Stomach (tissue), 9 donors: Measurements from ENCODE around the gene EEF1A2. TPM values are rescaled to one million over a fixed set of nuclear protein-coding genes. Genes with fewer than 3 reads are reported as not detected.
A peak's percentile ranks its signal among the peaks of the same experiment; 100 is the strongest.

Experiments used
- DNase-seq, 2 donors: peaks; one replicate each; pipeline versions ENCODE4 v3.0.0 to v3.0.0-alpha.2; 2013 to 2019
- H3K27ac ChIP-seq, 5 donors: fragments of 200-600 bp in 4 of 5; sonication (generic) in 4 of 5; one replicate each; pipeline ENCODE4 v1.5.1; 2013 to 2019; ENCODE audit warnings: mild to moderate bottlenecking in 1 of 5, moderate library complexity in 1 of 5
- H3K27me3 ChIP-seq, 3 donors: fragments of 200-600 bp; sonication (generic); one replicate each; pipeline ENCODE4 v1.5.1; 2017 to 2019; ENCODE audit warnings: mixed run types in 1 of 3
- H3K36me3 ChIP-seq, 4 donors: fragments of 200-600 bp; sonication (generic); 1 replicate in 3 of 4; 2 replicates in 1 of 4; pipeline ENCODE4 v1.5.1; 2016 to 2019
- H3K4me1 ChIP-seq, 4 donors: fragments of 200-600 bp; sonication (generic); one replicate each; pipeline ENCODE4 v1.5.1; 2016 to 2019
- H3K4me3 ChIP-seq, 4 donors: fragments of 200-600 bp; sonication (generic) in 3 of 4; one replicate each; pipeline ENCODE4 v1.5.1; 2016 to 2019; ENCODE audit warnings: mild to moderate bottlenecking in 1 of 4
- H3K9me3 ChIP-seq, 4 donors: fragments of 200-600 bp; sonication (generic); one replicate each; pipeline ENCODE4 v1.5.1; 2016 to 2019
- CTCF ChIP-seq, 7 experiments: fragments of 450-650 bp in 4 of 7; fragments of 200-600 bp in 3 of 7; sonication (generic) in 3 of 7; IDR thresholded peaks; one replicate each; pipeline ENCODE4 v1.5.1; 2016 to 2019; ENCODE audit warnings: antibody characterized with exemption in 7 of 7, control low read depth in 2 of 7, mild to moderate bottlenecking in 1 of 7
- EP300 ChIP-seq: sonication (generic); formaldehyde crosslinking; IDR thresholded peaks from one replicate; pipeline ENCODE4 v1.6.1; 2017; ENCODE audit warnings: antibody characterized with exemption
- POLR2A ChIP-seq, 4 donors: fragments of 450-650 bp; IDR thresholded peaks; one replicate each; pipeline ENCODE4 v1.6.1; 2016; ENCODE audit warnings: antibody characterized with exemption in 4 of 4, control low read depth in 2 of 4, mild to moderate bottlenecking in 1 of 4, moderate library complexity in 1 of 4
- POLR2AphosphoS5 ChIP-seq, 3 donors: sonication (generic); formaldehyde crosslinking; IDR thresholded peaks; one replicate each; pipeline ENCODE4 v1.6.1; 2016; ENCODE audit warnings: antibody characterized with exemption in 3 of 3
- WGBS, 5 donors: extraction: QIAGEN DNeasy Blood & Tissue Kit in 3 of 5; methylation state at CpG; one replicate each; pipeline versions ENCODE4 v1.1.5 to v1.1.7; 2013 to 2018; 5-methylcytosine and 5-hydroxymethylcytosine counted together
- intact Hi-C: fragments of 100-400 bp; cut with DNase I; formaldehyde crosslinking; loops from one replicate; pipeline ENCODE4 v1.15.1; 2023; ENCODE audit warnings: low total_unique reads
- polyA plus RNA-seq, 3 donors: library from polyadenylated mRNA; stranded (reverse); fragments of 200-250 nt; gene quantifications; one replicate each; pipeline ENCODE4 v1.2.3, GENCODE V29; 2013
- total RNA-seq, 5 donors: library from RNA; depleted of rRNA; stranded (reverse); fragments of >200 nt; gene quantifications; one replicate each; pipeline versions ENCODE4 v1.1.0 to v1.2.3, GENCODE V29; 2014 to 2016
- donor health status: healthy with polysubstance abuse.
- donor health status: Bipolar disorder and iron deficiency.
- donor health status: healthy.

Gene EEF1A2
- total and polyA plus RNA-seq, 8 donors, result 0.58 to 64.8 (median 23.8) TPM; not detected in 1

GRCh38 chr20:63544241-63544957 is 45.5 kb upstream of the EEF1A2 start:
- no peak overlapping the region for H3K27ac ChIP-seq
- TF ChIP-seq POLR2A (IDR thresholded peaks at IDR 0.05) (no peak), CTCF (IDR thresholded peaks at IDR 0.05) (no peak), POLR2AphosphoS5 (IDR thresholded peaks at IDR 0.05) (no peak), EP300 (no peak)
- 54 to 73% (median 63%) methylated on average over 16 to 27 of the region's 27 CpGs for WGBS, 5 donors
- no peak for DNase-seq
- H3K4me3 ChIP-seq, result no peak overlapping the region
- peaks cover 1 to 43% (median 10%) of the 10 kb centered on the region in 4 donors for H3K4me1 ChIP-seq
- intact Hi-C loops, result no loop called here
- H3K9me3 ChIP-seq, result no peaks in the 10 kb centered on the region
- H3K27me3 ChIP-seq, result peaks cover 0 to 58% (median 4%) of the 10 kb centered on the region in 3 donors
- no peaks in the 10 kb centered on the region for H3K36me3 ChIP-seq

DNA sequence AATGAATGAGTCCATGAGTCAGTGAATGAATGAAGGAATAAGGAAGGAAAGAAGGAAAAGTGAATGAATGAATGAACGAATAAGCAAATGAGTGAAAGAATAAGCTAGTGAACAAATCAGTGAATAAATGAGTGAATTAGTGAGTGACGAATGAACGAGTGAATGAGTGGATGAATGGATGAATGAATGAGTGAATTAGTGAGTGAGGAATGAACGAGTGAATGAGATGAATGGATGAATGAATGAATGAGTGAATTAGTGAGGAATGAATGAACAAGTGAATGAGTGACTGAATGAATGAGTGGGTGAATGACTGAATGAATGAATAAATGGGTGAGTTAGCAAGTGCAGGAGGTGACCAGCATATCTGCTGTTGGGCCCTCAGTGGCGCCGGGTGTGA is 44.9 kb upstream of the EEF1A2 start:
- DNase-seq, result no peak
- Histone ChIP-seq H3K4me1 (peaks cover 3 to 50% (median 16%) of the 10 kb centered on the region in 4 donors), H3K9me3 (no peaks in the 10 kb centered on the region), H3K4me3 (no peak overlapping the region), H3K27ac (no peak overlapping the region), H3K27me3 (peaks cover 0 to 51% (median 4%) of the 10 kb centered on the region in 3 donors), H3K36me3 (no peaks in the 10 kb centered on the region)
- TF ChIP-seq POLR2A (IDR thresholded peaks at IDR 0.05), result no peak
- TF ChIP-seq POLR2AphosphoS5 (IDR thresholded peaks at IDR 0.05), result no peak
- no peak for TF ChIP-seq CTCF (IDR thresholded peaks at IDR 0.05)
- TF ChIP-seq EP300, result no peak
- 80 to 89% (median 87%) methylated on average over 6 of the region's 6 CpGs for WGBS, 5 donors
- intact Hi-C loops, result no loop called here

- intact Hi-C loops, result no loop called here
- no peak overlapping the region for H3K4me3 ChIP-seq
- no peaks in the 10 kb centered on the region for H3K9me3 ChIP-seq
- peaks cover 7 to 55% (median 21%) of the 10 kb centered on the region in 4 donors for H3K4me1 ChIP-seq
- WGBS, 5 donors, result 85 to 100% (median 89%) methylated on average over 1 to 10 of the region's 10 CpGs
- DNase-seq, result no peak
- no peak overlapping the region for H3K27ac ChIP-seq
- no peaks in the 10 kb centered on the region for H3K36me3 ChIP-seq
- H3K27me3 ChIP-seq, result peaks cover 0 to 45% (median 4%) of the 10 kb centered on the region in 3 donors
- TF ChIP-seq POLR2AphosphoS5 (IDR thresholded peaks at IDR 0.05) (no peak), EP300 (no peak), CTCF (IDR thresholded peaks at IDR 0.05) (no peak), POLR2A (IDR thresholded peaks at IDR 0.05) (no peak)
These were observed 44.2 kb upstream of the EEF1A2 start for GRCh38 chr20:63543131-63543530.

DNA sequence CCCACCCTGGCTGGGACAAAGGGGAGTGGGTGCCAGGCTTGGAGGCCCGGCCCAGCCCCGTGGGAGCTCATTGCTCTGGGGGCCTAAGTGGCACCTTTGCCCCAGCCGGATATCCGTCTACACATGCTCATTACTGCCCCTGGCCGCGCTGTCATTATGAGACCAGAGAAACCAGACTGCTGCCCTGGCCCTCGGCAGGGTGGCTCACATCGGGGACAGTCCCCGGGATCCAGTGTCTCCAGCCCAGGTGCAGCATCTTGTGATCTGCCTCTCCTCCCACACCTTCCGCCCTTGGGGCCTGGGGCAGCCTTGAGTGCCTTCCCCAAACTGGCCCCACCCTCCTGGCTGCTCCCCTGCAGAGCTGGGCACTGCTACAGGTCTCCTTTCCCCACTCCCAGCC is 43.8 kb upstream of the EEF1A2 start:
- WGBS, 5 donors, result 28 to 83% (median 76%) methylated on average over 9 to 10 of the region's 10 CpGs
- no peaks in the 10 kb centered on the region for H3K9me3 ChIP-seq
- intact Hi-C loops, result no loop called here
- DNase-seq, result no peak
- peaks cover 0 to 44% (median 4%) of the 10 kb centered on the region in 3 donors for H3K27me3 ChIP-seq
- peak overlapping the region in 2 of 4 donors; percentile 15 to 25 for H3K4me3 ChIP-seq
- no peak for TF ChIP-seq CTCF (IDR thresholded peaks at IDR 0.05)
- TF ChIP-seq POLR2A (IDR thresholded peaks at IDR 0.05), result no peak
- TF ChIP-seq POLR2AphosphoS5 (IDR thresholded peaks at IDR 0.05), result no peak
- no peak for TF ChIP-seq EP300
- peaks cover 9 to 55% (median 26%) of the 10 kb centered on the region in 4 donors for H3K4me1 ChIP-seq
- no peaks in the 10 kb centered on the region for H3K36me3 ChIP-seq
- peak overlapping the region in 4 of 5 donors; percentile 67 to 82 (median 77) for H3K27ac ChIP-seq
